Hematopoietic multipotent progenitor cell treated with erythropoietin and hydrocortisone succinate and interleukin-3 and kit ligand, for 15 days (in vitro differentiated cells): ENCODE data around the gene HSP90B1.

Source experiments
- DNase-seq: peaks from one replicate; pipeline ENCODE4 v3.0.0-alpha.2; 2015; ENCODE audit warnings: low spot score

HSP90B1 gene

DNA sequence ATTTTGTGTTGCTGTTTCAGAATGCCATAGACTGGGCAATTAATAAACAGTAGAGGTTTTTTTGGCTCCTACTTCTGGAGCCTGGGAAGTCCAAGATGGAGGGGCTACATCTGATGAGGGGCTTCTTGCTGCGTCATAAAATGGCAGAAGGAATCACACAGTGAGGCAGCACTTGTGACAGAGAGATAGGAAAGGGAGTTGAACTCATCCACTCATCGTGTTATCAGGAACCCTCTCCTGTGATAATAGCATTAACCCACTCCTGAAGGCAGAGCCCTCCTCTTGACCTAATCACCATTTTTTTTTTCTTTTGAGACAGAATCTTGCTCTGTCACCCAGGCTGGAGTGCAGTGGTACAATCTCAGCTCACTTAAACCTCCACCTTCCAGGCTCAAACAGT, 45.2 kb downstream of the HSP90B1 start:
- peak; percentile 27 for DNase-seq

DNA sequence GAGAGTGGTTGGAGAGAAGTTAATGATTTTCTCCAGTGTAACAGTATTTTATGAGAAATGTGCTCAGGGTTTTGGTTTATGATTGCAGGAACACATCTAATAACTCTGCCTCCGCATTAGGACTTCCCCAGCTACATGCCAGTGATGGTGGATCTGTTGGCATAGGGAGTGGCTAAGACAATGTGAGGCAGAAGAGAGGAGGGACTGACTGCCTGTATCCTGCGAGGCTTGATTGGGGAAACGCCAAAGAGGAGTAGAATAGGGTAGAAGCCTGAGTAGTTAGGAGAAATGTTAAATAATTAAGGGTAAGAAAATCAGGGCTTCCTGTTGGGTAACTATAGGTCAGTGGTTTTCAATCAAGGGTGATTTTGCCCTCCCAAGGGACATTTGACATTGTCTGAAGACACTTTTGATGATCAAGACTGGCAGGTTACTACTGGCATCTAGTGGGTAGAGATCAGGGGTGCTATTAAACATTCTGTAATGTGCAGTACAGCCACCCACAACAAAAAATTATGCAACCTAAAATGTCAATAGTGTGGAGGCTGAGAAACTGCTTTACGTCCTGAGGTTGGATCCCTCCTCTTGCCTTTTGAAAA, 48.3 kb downstream of the HSP90B1 start:
- no peak for DNase-seq

DNA sequence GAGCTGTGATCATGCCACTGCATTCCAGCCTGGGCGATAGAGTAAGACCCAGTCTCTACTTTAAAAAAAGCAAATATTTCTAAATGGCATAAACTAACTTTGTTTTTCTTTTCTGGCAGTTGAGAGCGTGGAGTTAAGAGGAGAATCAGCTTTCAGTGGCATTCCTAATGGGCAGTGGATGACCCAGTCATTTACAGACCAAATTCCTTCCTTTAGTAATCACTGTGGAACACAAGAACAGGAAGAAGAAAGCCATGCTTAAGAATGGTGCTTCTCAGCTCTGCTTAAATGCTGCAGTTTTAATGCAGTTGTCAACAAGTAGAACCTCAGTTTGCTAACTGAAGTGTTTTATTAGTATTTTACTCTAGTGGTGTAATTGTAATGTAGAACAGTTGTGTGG, 56.6 kb downstream of the HSP90B1 start:
- DNase-seq = no peak

DNA sequence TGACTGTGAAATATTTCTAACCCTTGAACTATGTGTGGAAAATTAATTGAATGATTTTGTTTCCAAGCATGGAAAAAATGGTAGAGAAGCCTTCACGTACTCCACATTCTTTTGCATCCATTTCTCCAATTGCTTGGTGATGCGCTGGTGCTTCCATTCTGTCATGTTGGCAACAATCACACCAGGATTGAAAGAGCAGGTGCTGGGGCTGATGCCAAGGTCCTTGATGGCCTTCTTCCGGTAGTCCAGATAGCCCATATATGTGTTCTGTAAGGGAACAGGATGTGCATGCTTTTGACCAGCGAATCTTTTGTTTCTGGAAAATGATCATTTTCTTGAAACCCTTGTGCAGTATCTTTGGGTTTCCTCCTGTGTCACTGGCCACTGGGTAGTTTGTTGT, 64.0 kb downstream of the HSP90B1 start:
- DNase-seq = no peak

DNA sequence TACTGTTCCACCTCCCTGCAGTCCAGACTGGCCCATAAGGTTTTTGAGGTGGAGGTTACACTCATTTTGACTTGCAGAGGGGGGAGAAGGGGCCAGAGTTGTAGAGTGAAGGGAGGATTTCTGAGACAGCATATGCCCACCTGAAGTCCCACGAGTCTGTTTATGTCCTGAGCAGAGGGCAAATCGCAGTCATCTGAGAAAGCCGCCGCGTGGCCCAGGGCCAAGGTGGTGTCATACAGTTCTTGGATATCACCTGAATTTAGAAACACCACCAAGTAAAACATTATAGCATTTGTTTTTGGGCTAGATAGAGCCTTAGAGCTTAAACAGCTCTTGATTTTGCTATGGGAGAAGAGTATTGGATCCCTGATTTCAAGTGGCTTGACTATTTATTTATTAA, 66.4 kb downstream of the HSP90B1 start:
- no peak for DNase-seq

DNA sequence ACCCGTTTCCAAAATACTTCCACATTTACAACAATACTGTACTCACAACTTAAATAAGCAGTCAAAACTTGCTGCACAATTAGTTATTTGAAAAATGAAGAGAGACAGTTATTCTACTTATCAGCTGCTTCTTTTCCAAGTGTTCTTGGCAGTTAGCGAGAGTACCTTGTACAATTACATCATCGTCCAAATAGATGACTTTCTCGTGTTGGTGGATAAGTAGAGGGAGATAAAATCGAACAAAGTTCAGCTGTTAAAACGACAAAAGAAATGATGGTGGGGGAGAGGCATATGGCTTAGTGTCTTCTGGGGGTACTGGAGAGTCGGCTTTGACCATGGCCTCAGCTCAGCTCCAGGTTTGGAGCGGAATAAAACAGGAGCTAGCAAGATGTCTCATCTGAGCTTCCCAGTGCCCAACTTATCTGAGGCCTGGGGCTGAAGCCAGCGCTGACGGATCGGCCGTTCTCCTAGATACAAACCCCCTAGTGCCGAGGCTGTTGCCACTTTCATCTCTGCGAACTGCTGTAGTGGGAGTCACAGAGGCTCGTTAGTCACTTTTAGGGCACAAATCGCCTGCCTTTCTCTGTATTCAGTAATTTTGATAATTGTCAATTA, 67.2 kb downstream of the HSP90B1 start:
- DNase-seq = no peak
